GM18505 (cell line): ENCODE data around the gene RAD1.

Experiments used
- ATAC-seq: cut with Tn5 transposase; IDR thresholded peaks from one replicate; pipeline ENCODE4 v1.9.1; 2021; ENCODE audit not compliant: unreplicated experiment
- POLR2A ChIP-seq: IDR thresholded peaks from 4 replicates; pipeline ENCODE4 v1.6.1; 2011; ENCODE audit warnings: borderline replicate concordance; ENCODE audit not compliant: insufficient read depth, insufficient read length; ENCODE audit errors: extremely low read depth

RAD1 gene

DNA sequence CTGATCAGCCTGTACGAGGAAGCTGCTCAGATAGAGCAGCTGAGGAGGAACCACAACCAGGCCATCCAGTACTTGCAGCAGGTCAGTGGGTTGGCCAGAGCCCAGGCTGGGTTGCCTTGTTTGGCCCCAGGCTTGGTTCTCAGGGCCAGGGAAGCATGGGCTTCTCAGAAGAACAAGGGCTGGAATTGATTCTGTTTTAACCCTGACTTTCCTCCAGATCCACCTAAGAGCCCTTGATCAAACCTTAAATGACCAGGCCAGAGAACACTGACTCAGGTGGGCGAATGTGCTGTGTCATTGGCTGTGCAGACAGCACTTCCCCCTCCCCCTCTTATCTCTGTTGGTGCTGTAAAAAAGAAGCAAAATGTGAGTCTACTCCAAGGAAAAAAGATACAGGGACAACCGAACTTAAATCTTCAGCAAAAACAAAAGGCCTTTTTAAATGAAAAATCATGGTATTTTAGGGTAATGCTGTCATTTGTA, 48.3 kb downstream of the RAD1 start:
- no peak for TF ChIP-seq POLR2A
- ATAC-seq: no peak

DNA sequence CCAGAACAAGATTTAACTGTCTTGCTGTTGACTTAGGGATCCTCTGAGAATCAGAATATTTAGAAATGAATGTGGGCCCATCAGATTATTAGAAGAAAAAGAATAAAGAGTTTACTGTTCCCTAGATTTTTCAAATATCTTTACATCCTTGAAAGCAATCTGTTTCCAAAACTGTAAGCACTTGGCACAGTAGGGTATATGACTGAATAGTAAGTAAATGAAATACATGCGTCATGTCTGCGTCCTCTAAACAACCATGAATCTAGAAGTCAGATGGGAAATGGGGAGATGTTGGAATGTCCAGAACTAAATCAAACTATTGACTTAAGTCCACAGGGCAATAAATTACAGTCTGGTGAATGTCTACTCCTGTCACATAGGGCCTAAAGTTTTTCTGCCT, 50.2 kb downstream of the RAD1 start:
- TF ChIP-seq POLR2A: no peak
- no peak for ATAC-seq

DNA sequence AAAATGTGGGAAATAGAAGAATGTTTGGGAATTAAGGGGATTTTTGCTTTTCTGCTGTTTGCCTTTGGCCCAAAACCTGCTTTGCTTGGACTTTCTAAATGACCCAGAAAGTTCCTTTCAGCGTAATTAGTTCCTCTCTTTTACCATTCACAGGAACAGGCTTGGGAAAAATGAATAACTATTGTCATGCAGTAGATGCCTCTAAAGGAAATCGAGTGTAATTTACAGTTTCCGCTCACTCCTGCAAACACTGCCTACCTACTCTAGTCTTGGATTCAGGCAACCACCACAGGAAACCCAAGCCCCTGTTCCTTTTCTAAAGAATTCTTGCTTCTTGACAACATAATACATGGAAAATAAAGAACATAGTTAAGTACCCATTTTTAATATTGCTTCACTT, 51.4 kb downstream of the RAD1 start:
- ATAC-seq: no peak

DNA sequence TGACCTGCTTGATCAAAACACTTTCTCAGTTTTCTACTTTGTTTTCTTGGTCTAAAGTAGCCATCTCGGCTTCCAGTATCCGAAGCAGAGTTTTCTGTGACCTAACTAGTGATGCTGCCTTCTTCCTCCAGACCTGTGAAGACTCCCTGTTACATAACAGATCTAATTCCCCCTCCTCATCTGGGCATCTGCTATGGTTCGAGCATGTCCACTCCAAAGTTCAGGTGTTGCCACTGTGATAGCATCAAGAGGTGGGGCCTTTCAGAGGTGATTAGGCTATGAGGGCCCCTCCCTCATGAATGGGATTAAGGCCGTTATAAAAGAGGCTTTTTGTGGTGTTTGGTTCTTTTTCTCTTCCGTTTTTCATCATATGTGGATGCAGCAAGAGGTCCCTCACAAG, 56.1 kb downstream of the RAD1 start:
- no peak for ATAC-seq
- no peak for TF ChIP-seq POLR2A

More for the DNA sequence above, 51.4 kb downstream of the RAD1 start:
- TF ChIP-seq POLR2A: no peak

DNA sequence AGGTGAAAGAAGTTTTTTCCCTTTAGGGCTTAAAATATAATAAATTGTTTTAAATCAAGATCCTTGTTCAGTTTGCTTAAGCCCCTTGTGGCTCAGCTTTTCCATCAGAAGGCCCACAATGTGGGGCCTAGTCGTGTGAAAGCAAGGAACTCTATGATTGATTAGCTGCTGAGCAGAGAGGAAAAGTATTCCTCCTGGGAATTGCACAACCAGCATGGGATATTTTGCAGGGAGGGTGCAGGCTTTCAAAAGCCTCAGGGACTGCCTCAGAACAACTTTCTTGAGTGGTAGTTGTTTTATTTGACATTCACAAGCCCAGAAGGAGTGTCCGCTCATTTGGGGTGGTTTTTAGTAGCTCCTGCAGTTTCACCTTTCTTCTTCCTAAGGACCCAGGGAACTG, 56.5 kb downstream of the RAD1 start:
- no peak for ATAC-seq
- no peak for TF ChIP-seq POLR2A

DNA sequence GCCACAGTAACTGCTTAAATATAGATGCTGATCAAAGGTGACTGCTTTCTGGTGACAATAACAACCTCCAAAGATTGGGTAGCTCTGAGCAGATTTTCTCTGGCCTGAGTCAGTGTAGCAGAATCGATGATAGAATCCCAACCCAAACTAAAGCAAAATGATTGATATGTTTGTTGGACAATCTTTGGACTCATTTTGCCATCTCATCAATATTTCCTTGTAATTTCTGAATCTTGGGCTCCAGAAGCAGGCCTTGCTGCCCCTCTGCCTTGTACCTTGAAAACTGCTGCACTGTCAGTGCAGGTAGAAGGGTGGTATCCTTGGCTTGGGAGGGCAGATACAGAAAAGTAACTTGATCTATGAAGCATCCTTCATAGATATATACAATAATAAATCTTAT, 57.4 kb downstream of the RAD1 start:
- ATAC-seq: no peak
- no peak for TF ChIP-seq POLR2A

DNA sequence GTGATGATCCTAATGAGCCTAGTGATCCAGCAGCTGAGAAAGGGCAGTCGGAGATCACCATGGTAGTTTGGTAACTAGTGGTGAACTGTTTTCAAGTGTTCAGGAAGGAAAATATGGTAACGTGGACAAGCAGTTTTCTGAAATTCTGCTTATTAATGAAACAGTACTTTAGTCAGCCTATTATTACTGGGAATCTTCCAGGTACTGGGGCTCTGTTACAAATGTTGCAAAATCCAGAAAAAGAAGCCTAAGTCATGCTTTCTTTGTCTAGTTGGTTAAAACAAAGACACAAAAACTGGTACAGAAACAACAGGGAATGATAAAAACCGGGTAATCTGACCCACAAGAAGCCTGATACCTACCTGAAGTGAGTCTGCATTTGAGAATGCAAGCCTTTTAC, 58.1 kb downstream of the RAD1 start:
- TF ChIP-seq POLR2A: no peak
- no peak for ATAC-seq
